GM13976 (cell line): Measurements from ENCODE around the gene CYB5R4.

Source experiments
- DNase-seq: peaks from one replicate; pipeline ENCODE4 v3.0.0; 2012; ENCODE audit warnings: low spot score
- CTCF ChIP-seq: IDR thresholded peaks from 2 replicates; pipeline ENCODE4 v1.5.1; 2012; ENCODE audit warnings: borderline replicate concordance, mild to moderate bottlenecking; ENCODE audit not compliant: insufficient read depth; ENCODE audit errors: extremely low read depth, missing control alignments, control extremely low read depth
- in situ Hi-C: fragments of 300-500 bp; cut with MboI; formaldehyde crosslinking; loops from one replicate; pipeline ENCODE4 v1.12.0; 2022; ENCODE audit warnings: low sequenced_read_pairs, mixed read lengths, inconsistent platforms; ENCODE audit not compliant: unreplicated experiment

CYB5R4 gene

GRCh38 chr6:83827050-83827449, 32.4 kb upstream of the CYB5R4 start:
- in situ Hi-C loops: no loop called here
- no peak for TF ChIP-seq CTCF
- no peak for DNase-seq

GRCh38 chr6:83838727-83839126, 20.8 kb upstream of the CYB5R4 start:
- DNase-seq: no peak
- in situ Hi-C loops: no loop called here
- no peak for TF ChIP-seq CTCF

- no peak for TF ChIP-seq CTCF
- in situ Hi-C loops: no loop called here
- DNase-seq: no peak
Observed at GRCh38 chr6:83844170-83844569, 15.3 kb upstream of the CYB5R4 start.

- TF ChIP-seq CTCF: no peak
- in situ Hi-C loops: no loop called here
- no peak for DNase-seq
Observed at GRCh38 chr6:83846291-83846690, 13.2 kb upstream of the CYB5R4 start.

- no peak for DNase-seq
- no peak for TF ChIP-seq CTCF
- in situ Hi-C loops: no loop called here
Observed at GRCh38 chr6:83847179-83847578, 12.3 kb upstream of the CYB5R4 start.

GRCh38 chr6:83849127-83849526, 10.4 kb upstream of the CYB5R4 start:
- in situ Hi-C loops: no loop called here
- TF ChIP-seq CTCF: no peak
- no peak for DNase-seq

GRCh38 chr6:83849610-83850009, 9.9 kb upstream of the CYB5R4 start:
- no peak for DNase-seq
- TF ChIP-seq CTCF: no peak
- in situ Hi-C loops: no loop called here
